Ishikawa (cell line): ENCODE data around the gene FBH1.

Experiments
- CEBPB ChIP-seq: IDR thresholded peaks from 2 replicates; pipeline ENCODE4 v1.6.1; 2012
- CREB1 ChIP-seq: IDR thresholded peaks from 2 replicates; pipeline ENCODE4 v1.6.1; 2012; ENCODE audit warnings: low read depth
- EGR1 ChIP-seq: IDR thresholded peaks from 2 replicates; pipeline ENCODE4 v1.6.1; 2012
- EP300 ChIP-seq: IDR thresholded peaks from 2 replicates; pipeline ENCODE4 v1.6.1; 2012; ENCODE audit warnings: borderline replicate concordance
- FOXM1 ChIP-seq: IDR thresholded peaks from 2 replicates; pipeline ENCODE4 v1.6.1; 2012; ENCODE audit warnings: low read depth, borderline replicate concordance
- MAX ChIP-seq: IDR thresholded peaks from 2 replicates; pipeline ENCODE4 v1.6.1; 2012
- NFIC ChIP-seq: IDR thresholded peaks from 2 replicates; pipeline ENCODE4 v1.6.1; 2012
- RAD21 ChIP-seq: IDR thresholded peaks from 2 replicates; pipeline ENCODE4 v1.6.1; 2012; ENCODE audit warnings: low read depth
- REST ChIP-seq: IDR thresholded peaks from 2 replicates; pipeline ENCODE4 v1.6.1; 2012; ENCODE audit warnings: low read depth, mild to moderate bottlenecking
- TAF1 ChIP-seq: IDR thresholded peaks from 2 replicates; pipeline ENCODE4 v1.6.1; 2012; ENCODE audit warnings: low read depth, mild to moderate bottlenecking
- TCF12 ChIP-seq: IDR thresholded peaks from 2 replicates; pipeline ENCODE4 v1.6.1; 2012; ENCODE audit warnings: low read depth
- TEAD4 ChIP-seq: IDR thresholded peaks from 2 replicates; pipeline ENCODE4 v1.6.1; 2012
- USF1 ChIP-seq: IDR thresholded peaks from 2 replicates; pipeline ENCODE4 v1.6.1; 2012
- YY1 ChIP-seq: IDR thresholded peaks from 2 replicates; pipeline ENCODE4 v1.6.1; 2012; ENCODE audit warnings: low read depth
- ZBTB7A ChIP-seq: IDR thresholded peaks from 2 replicates; pipeline ENCODE4 v1.6.1; 2012; ENCODE audit warnings: low read depth

Gene FBH1

GRCh38 chr10:5895804-5896203, 5.8 kb downstream of the FBH1 start:
- TF ChIP-seq EP300 = no peak
- no peak for TF ChIP-seq NFIC

- TF ChIP-seq CEBPB (no peak), CREB1 (no peak), ZBTB7A (no peak), TEAD4 (no peak), TAF1 (no peak)
Measured at GRCh38 chr10:5896208-5897052, 6.4 kb downstream of the FBH1 start.

GRCh38 chr10:5897053-5897340, 7.0 kb downstream of the FBH1 start:
- no peak for TF ChIP-seq USF1
- no peak for TF ChIP-seq ZBTB7A
- no peak for TF ChIP-seq EGR1
- TF ChIP-seq TEAD4 = no peak
- no peak for TF ChIP-seq EP300
- no peak for TF ChIP-seq YY1
- TF ChIP-seq REST = no peak
- no peak for TF ChIP-seq CEBPB
- TF ChIP-seq RAD21 = no peak
- no peak for TF ChIP-seq NFIC
- TF ChIP-seq TAF1 = no peak
- no peak for TF ChIP-seq TCF12
- TF ChIP-seq MAX = no peak
- no peak for TF ChIP-seq FOXM1
- no peak for TF ChIP-seq CREB1

GRCh38 chr10:5897504-5897903, 7.5 kb downstream of the FBH1 start:
- TF ChIP-seq RAD21 = no peak
- TF ChIP-seq REST = no peak
- TF ChIP-seq NFIC = no peak
- no peak for TF ChIP-seq FOXM1
- no peak for TF ChIP-seq ZBTB7A
- TF ChIP-seq CREB1 = no peak
- no peak for TF ChIP-seq YY1
- TF ChIP-seq TAF1 = no peak
- TF ChIP-seq EGR1 = no peak
- TF ChIP-seq TEAD4 = no peak
- no peak for TF ChIP-seq EP300
- no peak for TF ChIP-seq USF1
- no peak for TF ChIP-seq MAX

- TF ChIP-seq TCF12 (no peak), CEBPB (no peak), MAX (no peak), CREB1 (no peak), RAD21 (no peak), EP300 (no peak), ZBTB7A (no peak), EGR1 (no peak), TEAD4 (no peak), YY1 (no peak), USF1 (no peak), FOXM1 (no peak), TAF1 (no peak), NFIC (no peak), REST (no peak)
Measured at GRCh38 chr10:5898163-5898562, 8.1 kb downstream of the FBH1 start.
